Measurements from ENCODE around the gene URI1.

The URI1 gene

GRCh38 chr19:29966588-29967249, 24.7 kb downstream of the URI1 start:
- TF ChIP-seq, protein P1, sequence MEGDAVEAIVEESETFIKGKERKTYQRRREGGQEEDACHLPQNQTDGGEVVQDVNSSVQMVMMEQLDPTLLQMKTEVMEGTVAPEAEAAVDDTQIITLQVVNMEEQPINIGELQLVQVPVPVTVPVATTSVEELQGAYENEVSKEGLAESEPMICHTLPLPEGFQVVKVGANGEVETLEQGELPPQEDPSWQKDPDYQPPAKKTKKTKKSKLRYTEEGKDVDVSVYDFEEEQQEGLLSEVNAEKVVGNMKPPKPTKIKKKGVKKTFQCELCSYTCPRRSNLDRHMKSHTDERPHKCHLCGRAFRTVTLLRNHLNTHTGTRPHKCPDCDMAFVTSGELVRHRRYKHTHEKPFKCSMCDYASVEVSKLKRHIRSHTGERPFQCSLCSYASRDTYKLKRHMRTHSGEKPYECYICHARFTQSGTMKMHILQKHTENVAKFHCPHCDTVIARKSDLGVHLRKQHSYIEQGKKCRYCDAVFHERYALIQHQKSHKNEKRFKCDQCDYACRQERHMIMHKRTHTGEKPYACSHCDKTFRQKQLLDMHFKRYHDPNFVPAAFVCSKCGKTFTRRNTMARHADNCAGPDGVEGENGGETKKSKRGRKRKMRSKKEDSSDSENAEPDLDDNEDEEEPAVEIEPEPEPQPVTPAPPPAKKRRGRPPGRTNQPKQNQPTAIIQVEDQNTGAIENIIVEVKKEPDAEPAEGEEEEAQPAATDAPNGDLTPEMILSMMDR (IDR thresholded peaks at IDR 0.05) = peak; percentile 55

GRCh38 chr19:29967623-29968022, 25.6 kb downstream of the URI1 start:
- TF ChIP-seq, protein P1 (IDR thresholded peaks at IDR 0.05) = no peak

DNA sequence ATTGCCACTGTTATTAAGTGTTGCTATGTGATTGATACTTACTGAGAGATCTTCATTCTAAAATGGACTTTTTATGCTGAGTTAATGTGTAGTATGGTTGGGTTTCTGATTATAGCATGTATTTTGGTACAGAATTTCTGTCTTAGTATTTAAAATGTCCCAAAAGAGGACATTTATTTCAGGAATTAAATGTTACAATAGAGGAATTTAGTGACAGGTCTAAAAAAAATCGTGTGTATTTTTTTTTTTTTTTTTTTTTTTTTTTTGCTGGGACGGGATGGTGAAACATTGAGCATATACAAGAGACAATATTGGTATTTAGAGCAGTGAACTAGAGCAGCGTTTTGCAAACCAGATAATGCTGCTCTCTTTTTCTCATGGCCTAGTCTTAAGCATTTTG, 27.9 kb downstream of the URI1 start:
- TF ChIP-seq, protein P1 (IDR thresholded peaks at IDR 0.05) = no peak

GRCh38 chr19:29971002-29971401, 29.0 kb downstream of the URI1 start:
- TF ChIP-seq, protein P1 (IDR thresholded peaks at IDR 0.05) = no peak

GRCh38 chr19:29971648-29972047, 29.6 kb downstream of the URI1 start:
- TF ChIP-seq, protein P1 (IDR thresholded peaks at IDR 0.05) = no peak

GRCh38 chr19:29974701-29975100, 32.7 kb downstream of the URI1 start:
- TF ChIP-seq, protein P1 (IDR thresholded peaks at IDR 0.05) = no peak

GRCh38 chr19:29976151-29976943, 34.3 kb downstream of the URI1 start:
- TF ChIP-seq, protein P1 (IDR thresholded peaks at IDR 0.05) = no peak
